ENCODE results near the gene PLEKHG2. TPM values are rescaled to one million over a fixed set of nuclear protein-coding genes. Genes with fewer than 3 reads are reported as not detected.

PLEKHG2 gene
- total RNA-seq, 1 experiment from 2014 or later = 29.0 TPM

DNA sequence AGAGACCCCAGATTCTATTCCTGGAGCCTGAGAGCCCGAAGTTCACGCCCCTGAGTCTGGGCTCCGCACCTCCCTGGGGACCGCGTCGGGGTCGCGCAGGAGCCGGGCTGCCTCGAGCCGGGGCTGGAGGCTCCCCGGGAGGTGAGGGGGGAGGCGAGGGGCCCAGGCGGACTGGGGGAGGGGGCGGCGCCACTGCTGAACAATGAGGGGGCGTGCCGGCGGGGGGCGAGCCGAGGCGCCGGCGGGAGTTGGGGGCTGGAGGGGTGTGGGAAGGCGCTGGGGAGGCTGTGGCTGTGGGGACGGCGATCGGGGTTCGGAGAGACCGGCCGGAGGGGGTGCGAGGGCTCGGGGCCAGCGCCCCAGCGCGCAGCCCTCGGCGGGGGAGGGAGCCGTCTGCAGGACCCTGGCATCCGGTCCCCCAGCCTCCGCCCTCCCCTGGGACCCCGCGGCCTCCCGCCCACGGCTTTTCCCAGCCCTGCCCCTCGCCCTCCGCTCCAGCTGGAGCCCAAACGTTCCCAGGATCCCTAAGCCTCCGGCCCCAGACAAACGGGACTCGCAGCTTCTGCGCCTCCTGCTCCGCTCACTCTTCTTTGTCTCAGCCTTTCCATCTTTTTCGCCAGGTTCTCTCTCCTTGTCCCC is 922 bp downstream of the PLEKHG2 start:
- TF ChIP-seq TCF7L2 (IDR thresholded peaks at IDR 0.05; ENCODE audit: borderline replicate concordance, extremely low read depth, insufficient read depth, insufficient read length) (no peak), FOSL1 (IDR thresholded peaks at IDR 0.05; ENCODE audit: low read depth) (no peak), SP1 (IDR thresholded peaks at IDR 0.05; ENCODE audit: low read depth) (no peak), EGR1 (IDR thresholded peaks at IDR 0.05; ENCODE audit: low read depth) (no peak)
- Histone ChIP-seq H3K27me3 (ENCODE audit: insufficient read depth, low read length) (no peaks in the 10 kb centered on the region), H3K9me2 (ENCODE audit: insufficient read depth) (no peaks in the 10 kb centered on the region), H3K9me3 (ENCODE audit: control insufficient read depth in 1 of 2, insufficient read depth in 1 of 2, low read depth in 1 of 2, low read length in 2 of 2) (no peaks in the 10 kb centered on the region), H3K79me2 (ENCODE audit: insufficient read depth, low read length) (peaks cover 6% of the 10 kb centered on the region), H4K20me1 (ENCODE audit: insufficient read depth) (no peaks in the 10 kb centered on the region; the same call in 1 of the 2 replicates), H3K36me3 (ENCODE audit: control insufficient read depth in 1 of 2, insufficient read depth in 2 of 2, low read length in 2 of 2) (peaks cover 0 to 4% of the 10 kb centered on the region in 2 experiments; a peak in 1 of 4 replicates), H3K27ac (ENCODE audit: low read depth, low read length) (peak overlapping the region; percentile 100; the same call in 1 of the 2 replicates), H3K4me2 (ENCODE audit: low read length) (peak overlapping the region; percentile 92), H3K4me3 (replicated peaks in 1 of 2; ENCODE audit: low read depth in 1 of 2, low read length in 2 of 2) (peak overlapping the region; percentile 57 to 90), H2AFZ (ENCODE audit: low read depth, low read length, poor library complexity, severe bottlenecking) (no peak overlapping the region), H3K9ac (ENCODE audit: low read length) (peak overlapping the region; percentile 67), H3K4me1 (ENCODE audit: control insufficient read depth in 1 of 2, insufficient read depth in 2 of 2, low read length in 2 of 2) (peaks cover 29 to 61% of the 10 kb centered on the region in 2 experiments)
- RAD21 ChIA-PET (ENCODE audit: low non-redundant PET in 1 of 2, low total read pairs in 2 of 2, uncharacterized antibody in 2 of 2, unreplicated experiment in 2 of 2) = interaction anchor here in 1 of 2 experiments (0.6 kb wide), 1 partner anchor 26 kb away, joined by 3 read pairs; no protein-coding TSS in a partner anchor
- ATAC-seq (no peak), DNase-seq (ENCODE audit: low read depth, low spot score) (no peak)
- no TSS peak for BruUV-seq (replicated peaks)
- CTCF ChIA-PET = interaction anchor here (0.6 to 1.7 kb wide), 3 partner anchors 15 to 195 kb away, joined by 3 to 5 read pairs (median 3); partner anchors contain the start of genes MED29 and PAF1
- POLR2A ChIA-PET = interaction anchor here (1.2 to 1.5 kb wide), 3 partner anchors 15 to 23 kb away, joined by 4 to 5 read pairs (median 5); partner anchors contain the start of genes MED29, PAF1 and RPS16
- intact Hi-C loops (cut with micrococcal nuclease) = loop anchor here (5.0 kb wide), 1 partner anchor 71 kb away; the partner anchor contains the start of gene SAMD4B

DNA sequence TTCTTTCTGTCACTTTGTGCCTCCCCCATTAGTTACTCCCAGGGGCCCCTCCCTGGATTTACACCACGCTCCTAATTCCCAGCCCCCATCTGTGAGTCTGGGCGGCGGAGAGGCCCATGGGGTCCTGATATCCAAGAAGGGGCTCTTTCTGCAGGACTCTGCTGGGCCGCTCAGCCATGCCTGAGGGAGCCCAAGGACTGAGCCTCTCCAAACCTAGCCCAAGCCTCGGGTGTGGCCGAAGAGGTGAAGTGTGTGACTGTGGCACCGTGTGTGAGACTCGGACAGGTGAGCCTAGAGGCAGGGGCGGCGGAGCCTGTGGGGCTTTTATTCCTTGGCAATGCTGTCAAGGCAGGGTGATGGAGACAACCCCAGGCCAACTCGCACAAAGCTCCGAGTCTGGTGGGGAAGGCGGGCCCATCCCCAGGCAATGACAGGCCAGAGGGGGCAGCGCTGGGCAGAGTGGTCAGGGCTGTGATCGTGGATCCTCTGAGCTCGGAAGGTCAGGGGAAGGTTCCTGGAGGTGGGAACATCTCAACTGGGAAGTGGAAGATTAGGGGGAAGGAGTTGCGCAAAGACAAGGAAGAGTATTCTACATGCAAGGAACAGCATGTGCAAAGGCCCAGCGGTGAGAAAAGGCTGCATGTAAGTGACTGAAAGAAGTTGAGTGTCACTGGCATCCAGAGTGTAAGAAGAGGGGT is 1.6 kb downstream of the PLEKHG2 start:
- Histone ChIP-seq H2AFZ (ENCODE audit: low read depth, low read length, poor library complexity, severe bottlenecking) (no peak overlapping the region), H3K9me3 (ENCODE audit: control insufficient read depth in 1 of 2, insufficient read depth in 1 of 2, low read depth in 1 of 2, low read length in 2 of 2) (no peaks in the 10 kb centered on the region), H3K9me2 (ENCODE audit: insufficient read depth) (no peaks in the 10 kb centered on the region), H3K27me3 (ENCODE audit: insufficient read depth, low read length) (no peaks in the 10 kb centered on the region), H3K9ac (ENCODE audit: low read length) (no peak overlapping the region), H3K4me2 (ENCODE audit: low read length) (peak overlapping the region; percentile 19; the same call in 1 of the 2 replicates), H3K36me3 (ENCODE audit: control insufficient read depth in 1 of 2, insufficient read depth in 2 of 2, low read length in 2 of 2) (0 out of 4 replicates have a peak, but pooled peaks cover 0 to 3% of the 10 kb centered on the region in 2 experiments), H3K4me1 (ENCODE audit: control insufficient read depth in 1 of 2, insufficient read depth in 2 of 2, low read length in 2 of 2) (peaks cover 23 to 55% of the 10 kb centered on the region in 2 experiments), H3K79me2 (ENCODE audit: insufficient read depth, low read length) (no peaks in the 10 kb centered on the region; the same call in none of the 2 replicates), H3K4me3 (replicated peaks in 1 of 2; ENCODE audit: low read depth in 1 of 2, low read length in 2 of 2) (no peak overlapping the region), H3K27ac (ENCODE audit: low read depth, low read length) (0 out of 2 replicates have a peak overlapping the region, but pooled peaks have one; percentile 26), H4K20me1 (ENCODE audit: insufficient read depth) (no peaks in the 10 kb centered on the region)
- DNase-seq (ENCODE audit: low read depth, low spot score) (no peak), ATAC-seq (no peak)
- no TSS peak for BruUV-seq (replicated peaks)
- ChIA-PET CTCF (interaction anchor here (0.6 to 1.7 kb wide), 5 partner anchors 14 to 195 kb away, joined by 3 to 8 read pairs (median 3); partner anchors contain the start of genes MED29 and PAF1), POLR2A (interaction anchor here (1.2 to 1.5 kb wide), 3 partner anchors 16 to 23 kb away, joined by 4 to 5 read pairs (median 5); partner anchors contain the start of genes MED29, PAF1 and RPS16), RAD21 (ENCODE audit: low non-redundant PET in 1 of 2, low total read pairs in 2 of 2, uncharacterized antibody in 2 of 2, unreplicated experiment in 2 of 2) (interaction anchor here (0.6 kb wide), 2 partner anchors 25 to 222 kb away, joined by 3 read pairs; no protein-coding TSS in a partner anchor)
- TF ChIP-seq SIN3A (IDR thresholded peaks at IDR 0.05; ENCODE audit: low read depth) = no peak
- TF ChIP-seq, protein P1, sequence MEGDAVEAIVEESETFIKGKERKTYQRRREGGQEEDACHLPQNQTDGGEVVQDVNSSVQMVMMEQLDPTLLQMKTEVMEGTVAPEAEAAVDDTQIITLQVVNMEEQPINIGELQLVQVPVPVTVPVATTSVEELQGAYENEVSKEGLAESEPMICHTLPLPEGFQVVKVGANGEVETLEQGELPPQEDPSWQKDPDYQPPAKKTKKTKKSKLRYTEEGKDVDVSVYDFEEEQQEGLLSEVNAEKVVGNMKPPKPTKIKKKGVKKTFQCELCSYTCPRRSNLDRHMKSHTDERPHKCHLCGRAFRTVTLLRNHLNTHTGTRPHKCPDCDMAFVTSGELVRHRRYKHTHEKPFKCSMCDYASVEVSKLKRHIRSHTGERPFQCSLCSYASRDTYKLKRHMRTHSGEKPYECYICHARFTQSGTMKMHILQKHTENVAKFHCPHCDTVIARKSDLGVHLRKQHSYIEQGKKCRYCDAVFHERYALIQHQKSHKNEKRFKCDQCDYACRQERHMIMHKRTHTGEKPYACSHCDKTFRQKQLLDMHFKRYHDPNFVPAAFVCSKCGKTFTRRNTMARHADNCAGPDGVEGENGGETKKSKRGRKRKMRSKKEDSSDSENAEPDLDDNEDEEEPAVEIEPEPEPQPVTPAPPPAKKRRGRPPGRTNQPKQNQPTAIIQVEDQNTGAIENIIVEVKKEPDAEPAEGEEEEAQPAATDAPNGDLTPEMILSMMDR (IDR thresholded peaks at IDR 0.05 in 2 of 3, conservative IDR thresholded peaks at IDR 0.05 in 1 of 3; ENCODE audit: borderline replicate concordance in 1 of 3, insufficient read depth in 1 of 3, low read depth in 2 of 3, low read length in 2 of 3) = peak in 2 of 3 experiments; percentile 33 to 35; a peak in 4 of 6 replicates
- no peak for TF ChIP-seq TCF7L2 (IDR thresholded peaks at IDR 0.05; ENCODE audit: borderline replicate concordance, extremely low read depth, insufficient read depth, insufficient read length)
- TF ChIP-seq JUND (IDR thresholded peaks at IDR 0.05) = no peak
- TF ChIP-seq ZFX (IDR thresholded peaks at IDR 0.05) = no peak
- TF ChIP-seq EZH2phosphoT487 (IDR thresholded peaks at IDR 0.05; ENCODE audit: borderline replicate concordance) = no peak
- intact Hi-C loops (cut with micrococcal nuclease) = loop anchor here (5.0 kb wide), 1 partner anchor 72 kb away; the partner anchor contains the start of gene SAMD4B
